Right lobe of liver (tissue), 4 donors: ENCODE measurements around the gene PLEKHG4B.

Experiments
- CTCF ChIP-seq, 4 donors: fragments of 200-600 bp in 3 of 4; fragments of 450-650 bp in 1 of 4; IDR thresholded peaks; one replicate each; pipeline versions ENCODE4 v1.5.1 to v1.8.0; 2016 to 2022; ENCODE audit warnings: antibody characterized with exemption in 4 of 4, mild to moderate bottlenecking in 2 of 4
- POLR2A ChIP-seq: fragments of 450-650 bp; IDR thresholded peaks from one replicate; pipeline ENCODE4 v1.6.1; 2017; ENCODE audit warnings: antibody characterized with exemption, mild to moderate bottlenecking
- donor health status: DM: no; HTN: no; CAD: no.
- donor health status: DM: no; HTN: no; CAD: no.
- donor health status: DM: no; HTN: yes; CAD: no.

DNA sequence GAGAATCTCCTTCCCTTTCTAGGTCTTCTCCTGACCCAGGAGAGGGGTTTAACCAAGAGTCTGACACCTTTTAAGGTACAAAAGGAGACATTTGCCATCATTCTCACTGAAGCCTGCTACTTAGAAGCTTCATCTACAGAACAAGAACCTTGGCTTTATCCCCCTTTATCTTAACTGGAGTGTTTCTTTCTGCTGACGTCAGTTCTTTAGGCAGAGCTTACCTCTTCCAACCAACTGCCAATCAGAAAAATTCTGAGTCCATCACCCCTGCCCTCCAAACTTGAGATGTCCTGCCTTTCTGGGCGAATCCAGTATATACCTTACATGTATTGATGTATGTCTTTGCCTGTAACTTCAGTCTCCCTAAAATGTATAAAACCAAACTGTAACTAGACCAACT is 37.2 kb downstream of the PLEKHG4B start:
- no peak for TF ChIP-seq CTCF (IDR thresholded peaks at IDR 0.05)
- no peak for TF ChIP-seq POLR2A
